ENCODE results near the gene PPM1H. TPM values are rescaled to one million over a fixed set of nuclear protein-coding genes. Genes with fewer than 3 reads are reported as not detected.
"Not testable (repeated sequence)": the region's sequence is repeated elsewhere in the genome, so short reads cannot be mapped to it uniquely, and the experiment has no call there.

Gene PPM1H
- total RNA-seq, 1 experiment from 2014 or later = 8.5 TPM

GRCh38 chr12:62965242-62965641 lies 30.3 kb upstream of the PPM1H start:
- H3K27me3 ChIP-seq (replicated peaks); H3K4me1 ChIP-seq (replicated peaks); DNase-seq (ENCODE audit: low read depth in 1 of 2, low spot score in 2 of 2); H3K4me3 ChIP-seq; H3K27ac ChIP-seq; H3K36me3 ChIP-seq; H3K9me3 ChIP-seq (replicated peaks): not testable (repeated sequence)

GRCh38 chr12:62963486-62964041 lies 28.6 kb upstream of the PPM1H start:
- peaks cover 8% of the 10 kb centered on the region for H3K27me3 ChIP-seq (replicated peaks)
- no peaks in the 10 kb centered on the region; the same call in 1 of the 2 replicates for H3K9me3 ChIP-seq (replicated peaks)
- H3K27ac ChIP-seq = no peak overlapping the region
- DNase-seq (ENCODE audit: low read depth in 1 of 2, low spot score in 2 of 2) = no peak
- H3K4me1 ChIP-seq (replicated peaks) = no peaks in the 10 kb centered on the region
- H3K36me3 ChIP-seq = no peaks in the 10 kb centered on the region
- H3K4me3 ChIP-seq = no peak overlapping the region

- no peak overlapping the region for H3K4me3 ChIP-seq
- no peak for DNase-seq (ENCODE audit: low read depth in 1 of 2, low spot score in 2 of 2)
- H3K4me1 ChIP-seq (replicated peaks) = peaks cover 5% of the 10 kb centered on the region
Observed at GRCh38 chr12:62960324-62960723, 25.4 kb upstream of the PPM1H start.

GRCh38 chr12:62959745-62960144 lies 24.8 kb upstream of the PPM1H start:
- no peak overlapping the region for H3K4me3 ChIP-seq
- H3K36me3 ChIP-seq = no peaks in the 10 kb centered on the region
- H3K27me3 ChIP-seq (replicated peaks) = peaks cover 14% of the 10 kb centered on the region
- peaks cover 5% of the 10 kb centered on the region for H3K4me1 ChIP-seq (replicated peaks)
- DNase-seq (ENCODE audit: low read depth in 1 of 2, low spot score in 2 of 2) = no peak
- no peak overlapping the region for H3K27ac ChIP-seq
- no peaks in the 10 kb centered on the region; the same call in 1 of the 2 replicates for H3K9me3 ChIP-seq (replicated peaks)

More at GRCh38 chr12:62960324-62960723, 25.4 kb upstream of the PPM1H start:
- Histone ChIP-seq H3K9me3 (replicated peaks) (no peaks in the 10 kb centered on the region; the same call in 1 of the 2 replicates), H3K36me3 (no peaks in the 10 kb centered on the region), H3K27ac (no peak overlapping the region), H3K27me3 (replicated peaks) (peaks cover 14% of the 10 kb centered on the region)

- H3K9me3 ChIP-seq (replicated peaks) = no peaks in the 10 kb centered on the region; the same call in 1 of the 2 replicates
- H3K36me3 ChIP-seq = no peaks in the 10 kb centered on the region
- H3K27me3 ChIP-seq (replicated peaks) = peaks cover 14% of the 10 kb centered on the region
- peak in 1 of 2 experiments; percentile 77 for DNase-seq (ENCODE audit: low read depth in 1 of 2, low spot score in 2 of 2)
- H3K4me1 ChIP-seq (replicated peaks) = peaks cover 5% of the 10 kb centered on the region
- no peak overlapping the region for H3K27ac ChIP-seq
- H3K4me3 ChIP-seq = no peak overlapping the region
Observed at GRCh38 chr12:62957233-62957953, 22.4 kb upstream of the PPM1H start.

GRCh38 chr12:62955678-62956077 lies 20.7 kb upstream of the PPM1H start:
- no peak overlapping the region for H3K4me3 ChIP-seq
- H3K4me1 ChIP-seq (replicated peaks) = peaks cover 5% of the 10 kb centered on the region
- no peaks in the 10 kb centered on the region for H3K9me3 ChIP-seq (replicated peaks)
- H3K27me3 ChIP-seq (replicated peaks) = peaks cover 12% of the 10 kb centered on the region
- H3K36me3 ChIP-seq = no peaks in the 10 kb centered on the region
- DNase-seq (ENCODE audit: low read depth in 1 of 2, low spot score in 2 of 2) = peak in 1 of 2 experiments; percentile 74
- no peak overlapping the region for H3K27ac ChIP-seq

GRCh38 chr12:62950317-62950716 lies 15.4 kb upstream of the PPM1H start:
- Histone ChIP-seq H3K4me1 (replicated peaks) (no peaks in the 10 kb centered on the region), H3K4me3 (no peak overlapping the region), H3K36me3 (no peaks in the 10 kb centered on the region), H3K27me3 (replicated peaks) (peaks cover 11% of the 10 kb centered on the region), H3K9me3 (replicated peaks) (peaks cover 4% of the 10 kb centered on the region; the same call in 1 of the 2 replicates), H3K27ac (no peak overlapping the region)
- DNase-seq (ENCODE audit: low read depth in 1 of 2, low spot score in 2 of 2) = no peak

GRCh38 chr12:62948123-62948522 lies 13.2 kb upstream of the PPM1H start:
- no peak overlapping the region for H3K27ac ChIP-seq
- H3K36me3 ChIP-seq = no peaks in the 10 kb centered on the region
- H3K27me3 ChIP-seq (replicated peaks) = peaks cover 23% of the 10 kb centered on the region
- no peaks in the 10 kb centered on the region for H3K4me1 ChIP-seq (replicated peaks)
- DNase-seq (ENCODE audit: low read depth in 1 of 2, low spot score in 2 of 2) = peak in 1 of 2 experiments; percentile 21
- no peak overlapping the region for H3K4me3 ChIP-seq
- peaks cover 4% of the 10 kb centered on the region; the same call in 1 of the 2 replicates for H3K9me3 ChIP-seq (replicated peaks)

- H3K4me1 ChIP-seq (replicated peaks) = no peaks in the 10 kb centered on the region
Observed at GRCh38 chr12:62947364-62947763, 12.4 kb upstream of the PPM1H start.

GRCh38 chr12:62943779-62944395 lies 8.9 kb upstream of the PPM1H start:
- H3K4me3 ChIP-seq = no peak overlapping the region
- no peaks in the 10 kb centered on the region for H3K36me3 ChIP-seq
- H3K27ac ChIP-seq = no peak overlapping the region
- H3K9me3 ChIP-seq (replicated peaks) = no peaks in the 10 kb centered on the region
- peaks cover 27% of the 10 kb centered on the region for H3K27me3 ChIP-seq (replicated peaks)
- peak in 1 of 2 experiments; percentile 41 for DNase-seq (ENCODE audit: low read depth in 1 of 2, low spot score in 2 of 2)
- no peaks in the 10 kb centered on the region for H3K4me1 ChIP-seq (replicated peaks)

More at GRCh38 chr12:62947364-62947763, 12.4 kb upstream of the PPM1H start:
- Histone ChIP-seq H3K27ac (no peak overlapping the region), H3K9me3 (replicated peaks) (peaks cover 4% of the 10 kb centered on the region; the same call in 1 of the 2 replicates), H3K4me3 (no peak overlapping the region), H3K27me3 (replicated peaks) (peaks cover 23% of the 10 kb centered on the region), H3K36me3 (no peaks in the 10 kb centered on the region)
- DNase-seq (ENCODE audit: low read depth in 1 of 2, low spot score in 2 of 2) = peak in 1 of 2 experiments; percentile 33

- not testable (repeated sequence) for H3K4me3 ChIP-seq; H3K4me1 ChIP-seq (replicated peaks); H3K36me3 ChIP-seq; H3K27ac ChIP-seq; H3K9me3 ChIP-seq (replicated peaks)
- peaks cover 33% of the 10 kb centered on the region for H3K27me3 ChIP-seq (replicated peaks)
- peak in 1 of 2 experiments; percentile 32 for DNase-seq (ENCODE audit: low read depth in 1 of 2, low spot score in 2 of 2)
Observed at GRCh38 chr12:62942316-62942715, 7.4 kb upstream of the PPM1H start.

GRCh38 chr12:62934239-62934798 lies 631 bp downstream of the PPM1H start:
- Histone ChIP-seq H3K36me3 (no peaks in the 10 kb centered on the region), H3K27ac (no peak overlapping the region), H3K4me1 (replicated peaks) (peaks cover 20% of the 10 kb centered on the region), H3K4me3 (peak overlapping the region; percentile 63), H3K27me3 (replicated peaks) (peaks cover 10% of the 10 kb centered on the region), H3K9me3 (replicated peaks) (no peaks in the 10 kb centered on the region)
- DNase-seq (ENCODE audit: low read depth in 1 of 2, low spot score in 2 of 2) = peak; percentile 49 to 54

- Histone ChIP-seq H3K36me3 (no peaks in the 10 kb centered on the region), H3K27ac (no peak overlapping the region), H3K4me1 (replicated peaks) (peaks cover 20% of the 10 kb centered on the region), H3K27me3 (replicated peaks) (peaks cover 4% of the 10 kb centered on the region), H3K9me3 (replicated peaks) (no peaks in the 10 kb centered on the region), H3K4me3 (peak overlapping the region; percentile 63)
- peak in 1 of 2 experiments; percentile 16 for DNase-seq (ENCODE audit: low read depth in 1 of 2, low spot score in 2 of 2)
Observed at GRCh38 chr12:62933602-62934238, 1.2 kb downstream of the PPM1H start.

Measured in SJSA1 (cell line).